ENCODE results near the gene CACNA1B. TPM values are rescaled to one million over a fixed set of nuclear protein-coding genes. Genes with fewer than 3 reads are reported as not detected.
"Not testable (repeated sequence)": the region's sequence is repeated elsewhere in the genome, so short reads cannot be mapped to it uniquely, and the experiment has no call there.

CACNA1B gene
- polyA plus RNA-seq: not detected

GRCh38 chr9:137877506-137878122 lies at the start of gene CACNA1B:
CACNA1B (plus strand) TSS chr9:137877782; CDS start chr9:137877934, 152 bp downstream.
- peak within 1 kb of the TSS in 2 of 4 donors; percentile 27 to 43 for H3K4me3 Mint-ChIP-seq
- H3K4me1 Mint-ChIP-seq, H3K27ac Mint-ChIP-seq, H3K36me3 Mint-ChIP-seq, H3K9me3 Mint-ChIP-seq: not testable (repeated sequence)
- peaks cover 30% of the 10 kb centered on the region for H3K27me3 Mint-ChIP-seq

- Mint-ChIP-seq H3K36me3 (peaks cover 7% of the 10 kb centered on the region), H3K9me3 (no peaks in the 10 kb centered on the region), H3K27ac (no peak overlapping the region), H3K4me1 (peaks cover 12 to 16% (median 14%) of the 10 kb centered on the region in 3 donors), H3K27me3 (no peaks in the 10 kb centered on the region), H3K4me3 (no peak overlapping the region)
Measured at GRCh38 chr9:137827908-137828526, 49.6 kb upstream of the CACNA1B start.

GRCh38 chr9:137828527-137829259 lies 48.9 kb upstream of the CACNA1B start:
- no peaks in the 10 kb centered on the region for H3K27me3 Mint-ChIP-seq
- H3K27ac Mint-ChIP-seq: peak overlapping the region in 1 of 3 donors; percentile 9
- H3K36me3 Mint-ChIP-seq: peaks cover 8% of the 10 kb centered on the region
- H3K9me3 Mint-ChIP-seq: no peaks in the 10 kb centered on the region
- peaks cover 12 to 16% (median 14%) of the 10 kb centered on the region in 3 donors for H3K4me1 Mint-ChIP-seq
- H3K4me3 Mint-ChIP-seq: no peak overlapping the region

GRCh38 chr9:137829260-137829996 lies 48.2 kb upstream of the CACNA1B start:
- H3K36me3 Mint-ChIP-seq: peaks cover 7% of the 10 kb centered on the region
- H3K27ac Mint-ChIP-seq: peak overlapping the region in 2 of 3 donors; percentile 9 to 34
- no peaks in the 10 kb centered on the region for H3K9me3 Mint-ChIP-seq
- H3K4me1 Mint-ChIP-seq: peaks cover 9 to 13% (median 11%) of the 10 kb centered on the region in 3 donors
- no peaks in the 10 kb centered on the region for H3K27me3 Mint-ChIP-seq
- no peak overlapping the region for H3K4me3 Mint-ChIP-seq

- Mint-ChIP-seq H3K27me3 (no peaks in the 10 kb centered on the region), H3K4me1 (peaks cover 0 to 1% (median 0%) of the 10 kb centered on the region in 3 donors), H3K9me3 (no peaks in the 10 kb centered on the region), H3K4me3 (no peak overlapping the region), H3K27ac (no peak overlapping the region), H3K36me3 (peaks cover 7% of the 10 kb centered on the region)
Measured at GRCh38 chr9:137832191-137832700, 45.3 kb upstream of the CACNA1B start.

GRCh38 chr9:137832830-137833590 lies 44.6 kb upstream of the CACNA1B start:
- Mint-ChIP-seq H3K9me3 (no peaks in the 10 kb centered on the region), H3K36me3 (peaks cover 8% of the 10 kb centered on the region), H3K4me1 (peaks cover 0 to 1% (median 0%) of the 10 kb centered on the region in 3 donors), H3K27ac (no peak overlapping the region), H3K4me3 (no peak overlapping the region), H3K27me3 (no peaks in the 10 kb centered on the region)

- H3K4me1 Mint-ChIP-seq: peaks cover 0 to 1% (median 0%) of the 10 kb centered on the region in 3 donors
- no peaks in the 10 kb centered on the region for H3K27me3 Mint-ChIP-seq
- peaks cover 0 to 4% (median 1%) of the 10 kb centered on the region in 3 donors for H3K9me3 Mint-ChIP-seq
- H3K4me3 Mint-ChIP-seq: no peak overlapping the region
- peaks cover 8% of the 10 kb centered on the region for H3K36me3 Mint-ChIP-seq
- peak overlapping the region in 1 of 3 donors; percentile 77 for H3K27ac Mint-ChIP-seq
Measured at GRCh38 chr9:137833721-137834613, 43.6 kb upstream of the CACNA1B start.

GRCh38 chr9:137834846-137835546 lies 42.6 kb upstream of the CACNA1B start:
- Mint-ChIP-seq H3K4me1 (peaks cover 0 to 4% (median 0%) of the 10 kb centered on the region in 3 donors), H3K36me3 (peaks cover 13% of the 10 kb centered on the region), H3K27ac (no peak overlapping the region), H3K9me3 (peaks cover 0 to 8% (median 1%) of the 10 kb centered on the region in 3 donors), H3K4me3 (no peak overlapping the region), H3K27me3 (no peaks in the 10 kb centered on the region)

- Mint-ChIP-seq H3K36me3 (peaks cover 14% of the 10 kb centered on the region), H3K27me3 (no peaks in the 10 kb centered on the region), H3K9me3 (peaks cover 0 to 8% (median 1%) of the 10 kb centered on the region in 3 donors), H3K4me3 (no peak overlapping the region), H3K27ac (no peak overlapping the region), H3K4me1 (peaks cover 0 to 4% (median 0%) of the 10 kb centered on the region in 3 donors)
Measured at GRCh38 chr9:137836151-137836830, 41.3 kb upstream of the CACNA1B start.

GRCh38 chr9:137836831-137837241 lies 40.7 kb upstream of the CACNA1B start:
- Mint-ChIP-seq H3K4me1 (peaks cover 0 to 4% (median 0%) of the 10 kb centered on the region in 3 donors), H3K27ac (no peak overlapping the region), H3K36me3 (peaks cover 14% of the 10 kb centered on the region), H3K27me3 (no peaks in the 10 kb centered on the region), H3K4me3 (no peak overlapping the region), H3K9me3 (peaks cover 0 to 8% (median 1%) of the 10 kb centered on the region in 3 donors)

GRCh38 chr9:137837345-137838278 lies 40.0 kb upstream of the CACNA1B start:
- peaks cover 0 to 8% (median 1%) of the 10 kb centered on the region in 3 donors for H3K9me3 Mint-ChIP-seq
- H3K36me3 Mint-ChIP-seq: peaks cover 14% of the 10 kb centered on the region
- no peak overlapping the region for H3K4me3 Mint-ChIP-seq
- no peak overlapping the region for H3K27ac Mint-ChIP-seq
- H3K27me3 Mint-ChIP-seq: no peaks in the 10 kb centered on the region
- H3K4me1 Mint-ChIP-seq: peaks cover 0 to 2% (median 0%) of the 10 kb centered on the region in 3 donors
